H1 (cell line): ENCODE measurements around the gene EPHA6. TPM values are rescaled to one million over a fixed set of nuclear protein-coding genes. Genes with fewer than 3 reads are reported as not detected.

Source experiments
- CREB1 ChIP-seq: IDR thresholded peaks from 2 replicates; pipeline ENCODE4 v1.6.1; 2012; ENCODE audit warnings: inconsistent platforms
- GABPA ChIP-seq: IDR thresholded peaks from 2 replicates; pipeline ENCODE4 v1.6.1; 2011; ENCODE audit warnings: mild to moderate bottlenecking, low read length, moderate library complexity, borderline replicate concordance; ENCODE audit not compliant: insufficient read depth
- POLR2A ChIP-seq, 2 experiments: IDR thresholded peaks; 1 replicate in 1 of 2; 2 replicates in 1 of 2; pipeline ENCODE4 v1.6.1; 2011; ENCODE audit warnings: low read depth in 2 of 2, low read length in 2 of 2, mild to moderate bottlenecking in 2 of 2; ENCODE audit errors: control extremely low read depth in 1 of 2
- polyA plus RNA-seq, 7 experiments: library from polyadenylated mRNA; depleted of rRNA in 3 of 7; stranded (reverse) in 5 of 7; unstranded in 2 of 7; fragments of >200 nt in 5 of 7; fragments of 200-250 nt in 2 of 7; gene quantifications; 1 replicate in 5 of 7; 2 replicates in 1 of 7; 4 replicates in 1 of 7; pipeline versions ENCODE4 v1.2.1 to v1.2.3, GENCODE V29; 2011 to 2013; ENCODE audit warnings: missing spikeins in 2 of 7, mixed read lengths in 2 of 7
- total RNA-seq: library from RNA; stranded (reverse); fragmentation: NEBNext Ultra II Directional; extraction: Animal tissue kit (Norgen Biotek cat#: 25700); gene quantifications from 2 replicates; pipeline ENCODE4 v1.2.1, GENCODE V29; 2021
- TF ChIP-seq, protein P1 (sequence below): IDR thresholded peaks from 2 replicates; pipeline ENCODE4 v1.6.1; 2011; ENCODE audit warnings: low read depth, mild to moderate bottlenecking, low read length; ENCODE audit not compliant: insufficient read depth

Gene EPHA6
- total and polyA plus RNA-seq, 2 of the 8 experiments (the other 6 are each of a cell fraction or from before 2014, with no cell fraction given): 0.83 to 3.2 TPM

DNA sequence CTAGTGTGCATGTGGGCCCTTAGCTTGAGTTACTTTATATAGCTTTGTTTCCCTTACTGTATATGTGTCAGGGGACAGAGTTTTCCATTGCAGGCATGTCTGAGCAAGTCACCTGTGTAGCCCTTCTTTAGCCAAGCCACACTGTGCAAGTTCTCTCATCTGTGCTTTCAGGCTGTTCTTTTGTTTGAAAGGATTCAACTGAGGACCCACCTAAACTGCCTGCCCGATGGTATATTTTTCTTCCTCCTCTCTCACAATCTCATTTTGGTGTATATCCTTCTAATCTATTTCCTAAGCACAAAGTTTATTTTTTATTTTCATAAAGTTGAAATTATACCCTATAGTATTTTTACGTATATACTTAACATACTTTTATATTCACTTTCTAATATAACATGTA, 690.1 kb downstream of the EPHA6 start (continued):
- TF ChIP-seq, protein P1, sequence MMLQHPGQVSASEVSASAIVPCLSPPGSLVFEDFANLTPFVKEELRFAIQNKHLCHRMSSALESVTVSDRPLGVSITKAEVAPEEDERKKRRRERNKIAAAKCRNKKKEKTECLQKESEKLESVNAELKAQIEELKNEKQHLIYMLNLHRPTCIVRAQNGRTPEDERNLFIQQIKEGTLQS: no peak
- TF ChIP-seq POLR2A (IDR thresholded peaks at IDR 0.05; ENCODE audit: control extremely low read depth in 1 of 2, low read depth in 2 of 2, low read length in 2 of 2) (no peak), GABPA (no peak), CREB1 (no peak)
